HEK293 (cell line): ENCODE data around the gene MAP3K20.

Experiments used
- CTCF ChIP-seq: fragments of 450-650 bp; formaldehyde crosslinking; IDR thresholded peaks from 2 replicates; pipeline ENCODE4 v1.5.1; 2016; ENCODE audit warnings: missing biosample characterization, missing genetic modification characterization
- GLIS2 ChIP-seq: fragments of 450-650 bp; formaldehyde crosslinking; IDR thresholded peaks from 2 replicates; pipeline ENCODE4 v1.5.1; 2016; ENCODE audit warnings: missing biosample characterization, missing genetic modification characterization
- HOXD13 ChIP-seq: sonication (generic); formaldehyde crosslinking; IDR thresholded peaks from 2 replicates; pipeline ENCODE4 v1.8.0; 2022; ENCODE audit warnings: missing genetic modification reagents, borderline replicate concordance
- IKZF3 ChIP-seq: fragments of 450-650 bp; IDR thresholded peaks from 2 replicates; pipeline ENCODE4 v1.5.0; 2018; ENCODE audit warnings: missing biosample characterization, mild to moderate bottlenecking, missing genetic modification characterization, moderate library complexity
- KLF16 ChIP-seq: fragments of 450-650 bp; formaldehyde crosslinking; IDR thresholded peaks from 2 replicates; pipeline ENCODE4 v1.5.1; 2017; ENCODE audit warnings: missing biosample characterization, missing genetic modification characterization
- PATZ1 ChIP-seq: fragments of 450-650 bp; formaldehyde crosslinking; IDR thresholded peaks from 2 replicates; pipeline ENCODE4 v1.5.1; 2016; ENCODE audit warnings: missing biosample characterization, missing genetic modification characterization
- PRDM1 ChIP-seq: fragments of 450-650 bp; formaldehyde crosslinking; IDR thresholded peaks from 2 replicates; pipeline ENCODE4; 2016; ENCODE audit warnings: missing biosample characterization, missing genetic modification characterization
- WT1 ChIP-seq: fragments of 450-650 bp; formaldehyde crosslinking; IDR thresholded peaks from 2 replicates; pipeline ENCODE4 v1.5.1; 2016; ENCODE audit warnings: missing biosample characterization, missing genetic modification characterization
- ZBTB6 ChIP-seq: fragments of 450-650 bp; formaldehyde crosslinking; IDR thresholded peaks from 2 replicates; pipeline ENCODE4 v1.5.1; 2017; ENCODE audit warnings: missing biosample characterization, missing genetic modification characterization
- ZBTB7A ChIP-seq: fragments of 450-650 bp; formaldehyde crosslinking; IDR thresholded peaks from 2 replicates; pipeline ENCODE4 v1.5.1; 2016; ENCODE audit warnings: low read depth, missing biosample characterization, missing genetic modification characterization
- ZFP41 ChIP-seq: fragments of 450-650 bp; formaldehyde crosslinking; IDR thresholded peaks from 2 replicates; pipeline ENCODE4 v1.5.1; 2016; ENCODE audit warnings: missing biosample characterization, missing genetic modification characterization, borderline replicate concordance
- ZIC2 ChIP-seq: fragments of 450-650 bp; formaldehyde crosslinking; IDR thresholded peaks from 2 replicates; pipeline ENCODE4 v1.5.1; 2016; ENCODE audit warnings: missing biosample characterization, missing genetic modification characterization
- ZNF114 ChIP-seq: fragments of 450-650 bp; formaldehyde crosslinking; IDR thresholded peaks from 2 replicates; pipeline ENCODE4 v1.5.0; 2017; ENCODE audit warnings: missing biosample characterization, missing genetic modification characterization
- ZNF214 ChIP-seq: fragments of 450-650 bp; formaldehyde crosslinking; IDR thresholded peaks from 2 replicates; pipeline ENCODE4 v1.5.1; 2017; ENCODE audit warnings: missing biosample characterization, mild to moderate bottlenecking, missing genetic modification characterization, borderline replicate concordance
- ZNF350 ChIP-seq: fragments of 450-650 bp; formaldehyde crosslinking; IDR thresholded peaks from 2 replicates; pipeline ENCODE4 v1.5.0; 2017; ENCODE audit warnings: missing biosample characterization, mild to moderate bottlenecking, missing genetic modification characterization
- ZNF354C ChIP-seq: fragments of 450-650 bp; formaldehyde crosslinking; IDR thresholded peaks from 2 replicates; pipeline ENCODE4 v1.5.1; 2016; ENCODE audit warnings: missing biosample characterization, missing genetic modification characterization, low read depth, borderline replicate concordance
- ZNF529 ChIP-seq: fragments of 450-650 bp; formaldehyde crosslinking; IDR thresholded peaks from 2 replicates; pipeline ENCODE4 v1.5.1; 2017; ENCODE audit warnings: missing genetic modification characterization, missing biosample characterization; ENCODE audit not compliant: insufficient replicate concordance
- ZNF600 ChIP-seq: fragments of 450-650 bp; formaldehyde crosslinking; IDR thresholded peaks from 2 replicates; pipeline ENCODE4 v1.5.1; 2016; ENCODE audit warnings: missing biosample characterization, missing genetic modification characterization
- ZNF629 ChIP-seq: fragments of 450-650 bp; formaldehyde crosslinking; IDR thresholded peaks from 2 replicates; pipeline ENCODE4 v1.5.1; 2017; ENCODE audit warnings: missing biosample characterization, missing genetic modification characterization
- ZNF670 ChIP-seq: fragments of 450-650 bp; formaldehyde crosslinking; IDR thresholded peaks from 2 replicates; pipeline ENCODE4 v1.5.1; 2016; ENCODE audit warnings: missing biosample characterization, missing genetic modification characterization, low read depth
- ZSCAN23 ChIP-seq: fragments of 450-650 bp; formaldehyde crosslinking; IDR thresholded peaks from 2 replicates; pipeline ENCODE4 v1.5.1; 2016; ENCODE audit warnings: missing biosample characterization, missing genetic modification characterization
- TF ChIP-seq, protein P1 (sequence below): fragments of 450-650 bp; formaldehyde crosslinking; IDR thresholded peaks from 2 replicates; pipeline ENCODE4 v1.5.1; 2017; ENCODE audit warnings: missing biosample characterization, mild to moderate bottlenecking, missing genetic modification characterization, moderate library complexity
- TF ChIP-seq, protein P2 (sequence below): fragments of 450-650 bp; formaldehyde crosslinking; IDR thresholded peaks from 2 replicates; pipeline ENCODE4 v1.5.1; 2016; ENCODE audit warnings: missing biosample characterization, missing genetic modification characterization
- TF ChIP-seq, protein P3 (sequence below): fragments of 450-650 bp; formaldehyde crosslinking; optimal IDR thresholded peaks from 2 replicates; pipeline ENCODE3; 2016; ENCODE audit warnings: missing biosample characterization, mild to moderate bottlenecking, missing genetic modification characterization

MAP3K20 gene

DNA sequence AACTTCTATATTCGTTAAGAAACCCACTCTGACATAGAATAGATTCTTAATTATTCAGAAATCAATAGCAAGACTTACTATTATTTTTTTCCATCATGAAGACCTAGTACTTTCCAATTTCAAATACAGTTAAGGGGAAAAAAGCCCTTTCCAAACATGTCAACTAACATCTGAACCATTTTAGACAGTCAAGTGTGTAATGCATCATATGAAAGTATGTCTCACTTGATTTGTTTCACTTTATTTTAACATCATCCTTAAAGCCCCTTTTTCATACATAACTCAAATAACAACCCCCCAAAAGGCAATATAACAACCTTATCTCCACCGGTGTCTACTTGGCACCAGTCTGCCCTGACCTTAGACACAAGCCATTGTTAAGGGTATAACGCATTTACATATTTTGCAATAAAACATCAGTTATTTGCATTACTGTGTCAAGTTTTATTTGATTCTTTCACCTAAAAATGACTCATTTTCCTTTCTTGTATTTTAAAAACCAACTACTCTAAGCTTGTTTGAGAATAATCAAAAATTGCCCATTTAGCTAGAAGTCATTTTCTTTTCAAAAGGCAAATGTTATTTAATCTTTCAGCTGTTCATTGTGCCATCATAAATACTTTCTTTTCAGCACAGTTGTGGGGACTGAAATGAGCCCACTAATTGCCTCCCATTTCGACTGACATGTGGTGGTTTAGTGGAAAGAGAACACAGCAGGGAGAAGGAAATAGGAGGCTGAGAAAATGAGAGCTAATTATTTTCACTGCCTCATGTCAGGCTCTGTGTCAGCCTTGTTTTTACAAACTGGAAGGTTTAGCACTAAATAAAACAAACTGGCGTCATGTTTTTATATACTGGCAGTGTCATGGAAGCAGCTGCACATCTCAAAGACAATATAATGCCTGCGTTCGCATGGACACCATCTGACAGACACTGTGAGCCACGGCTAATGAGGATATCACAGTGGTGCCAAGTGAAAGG lies 174.3 kb downstream of the MAP3K20 start (continued):
- no peak for TF ChIP-seq PATZ1 (tag by site-specific recombination)
- no peak for TF ChIP-seq CTCF
- TF ChIP-seq ZNF350 (tag by site-specific recombination): no peak
- no peak for TF ChIP-seq ZNF354C
- no peak for TF ChIP-seq ZNF529 (tag by site-specific recombination)
- no peak for TF ChIP-seq ZBTB7A (tag by site-specific recombination)
- peak; percentile 82 for TF ChIP-seq IKZF3 (tag by site-specific recombination)
- TF ChIP-seq ZFP41: no peak
- peak; percentile 71 for TF ChIP-seq ZNF600 (tag by site-specific recombination)
- TF ChIP-seq ZBTB6: no peak
- TF ChIP-seq HOXD13 (CRISPR knock-in tag): no peak
- TF ChIP-seq ZIC2 (tag by site-specific recombination): peak; percentile 42; the same call in 1 of the 2 replicates
- TF ChIP-seq ZSCAN23: no peak
- no peak for TF ChIP-seq GLIS2 (tag by site-specific recombination)
- peak; percentile 72 for TF ChIP-seq WT1 (tag by site-specific recombination)
- no peak for TF ChIP-seq PRDM1
- TF ChIP-seq, protein P1, sequence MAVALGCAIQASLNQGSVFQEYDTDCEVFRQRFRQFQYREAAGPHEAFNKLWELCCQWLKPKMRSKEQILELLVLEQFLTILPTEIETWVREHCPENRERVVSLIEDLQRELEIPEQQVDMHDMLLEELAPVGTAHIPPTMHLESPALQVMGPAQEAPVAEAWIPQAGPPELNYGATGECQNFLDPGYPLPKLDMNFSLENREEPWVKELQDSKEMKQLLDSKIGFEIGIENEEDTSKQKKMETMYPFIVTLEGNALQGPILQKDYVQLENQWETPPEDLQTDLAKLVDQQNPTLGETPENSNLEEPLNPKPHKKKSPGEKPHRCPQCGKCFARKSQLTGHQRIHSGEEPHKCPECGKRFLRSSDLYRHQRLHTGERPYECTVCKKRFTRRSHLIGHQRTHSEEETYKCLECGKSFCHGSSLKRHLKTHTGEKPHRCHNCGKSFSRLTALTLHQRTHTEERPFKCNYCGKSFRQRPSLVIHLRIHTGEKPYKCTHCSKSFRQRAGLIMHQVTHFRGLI: no peak
- peak; percentile 56 for TF ChIP-seq ZNF629 (tag by site-specific recombination)
- no peak for TF ChIP-seq ZNF114
- TF ChIP-seq ZNF214: no peak
- TF ChIP-seq, protein P2, sequence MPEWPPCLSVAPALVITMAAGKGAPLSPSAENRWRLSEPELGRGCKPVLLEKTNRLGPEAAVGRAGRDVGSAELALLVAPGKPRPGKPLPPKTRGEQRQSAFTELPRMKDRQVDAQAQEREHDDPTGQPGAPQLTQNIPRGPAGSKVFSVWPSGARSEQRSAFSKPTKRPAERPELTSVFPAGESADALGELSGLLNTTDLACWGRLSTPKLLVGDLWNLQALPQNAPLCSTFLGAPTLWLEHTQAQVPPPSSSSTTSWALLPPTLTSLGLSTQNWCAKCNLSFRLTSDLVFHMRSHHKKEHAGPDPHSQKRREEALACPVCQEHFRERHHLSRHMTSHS (tag by site-specific recombination): no peak
- TF ChIP-seq KLF16: no peak
- TF ChIP-seq ZNF670: no peak
- TF ChIP-seq, protein P3, sequence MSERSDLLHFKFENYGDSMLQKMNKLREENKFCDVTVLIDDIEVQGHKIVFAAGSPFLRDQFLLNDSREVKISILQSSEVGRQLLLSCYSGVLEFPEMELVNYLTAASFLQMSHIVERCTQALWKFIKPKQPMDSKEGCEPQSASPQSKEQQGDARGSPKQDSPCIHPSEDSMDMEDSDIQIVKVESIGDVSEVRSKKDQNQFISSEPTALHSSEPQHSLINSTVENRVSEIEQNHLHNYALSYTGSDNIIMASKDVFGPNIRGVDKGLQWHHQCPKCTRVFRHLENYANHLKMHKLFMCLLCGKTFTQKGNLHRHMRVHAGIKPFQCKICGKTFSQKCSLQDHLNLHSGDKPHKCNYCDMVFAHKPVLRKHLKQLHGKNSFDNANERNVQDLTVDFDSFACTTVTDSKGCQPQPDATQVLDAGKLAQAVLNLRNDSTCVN (tag by site-specific recombination): no peak
